Cerebellar cortex (tissue), 1 donor: Measurements from ENCODE around the gene SIRPB2.

Experiments
- DNase-seq: peaks from one replicate; pipeline ENCODE4 v3.0.0-alpha.2; 2015; ENCODE audit warnings: low spot score

Gene SIRPB2

GRCh38 chr20:1491281-1491840 is at the start of gene SIRPB2:
TSS of gene SIRPB2 (minus strand) at chr20:1491420. CDS start at chr20:1491359, 61 bp downstream.
- no peak for DNase-seq

DNA sequence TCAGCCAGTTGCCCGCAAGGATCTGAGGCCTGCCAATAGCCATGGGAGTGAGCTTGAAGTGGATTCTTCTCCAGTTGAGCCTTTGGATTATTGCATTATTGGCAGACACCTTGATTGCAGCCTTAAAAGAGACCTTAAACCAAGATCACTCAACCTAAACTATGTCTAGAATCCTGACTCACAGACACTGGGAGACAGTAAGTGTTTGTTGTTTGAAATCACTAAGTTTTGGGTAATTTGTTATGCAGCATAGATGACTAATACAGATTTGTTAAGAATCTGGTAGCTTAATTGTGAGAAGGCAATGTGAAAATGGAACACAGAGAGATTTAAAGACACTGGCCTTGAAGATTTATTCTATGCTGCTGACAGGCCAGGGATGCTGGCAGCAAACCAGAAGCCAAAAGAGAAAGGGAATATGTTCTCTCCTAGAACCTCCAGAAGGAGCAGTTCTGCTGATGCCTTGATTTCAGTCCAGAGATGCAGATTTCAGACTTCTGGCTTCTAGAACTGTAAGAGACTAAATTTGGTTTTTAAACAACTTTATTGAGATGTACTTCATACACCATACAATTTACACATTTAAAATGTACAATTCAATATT is 48.7 kb upstream of the SIRPB2 start:
- DNase-seq: no peak

GRCh38 chr20:1538655-1539054 is 47.4 kb upstream of the SIRPB2 start:
- no peak for DNase-seq

DNA sequence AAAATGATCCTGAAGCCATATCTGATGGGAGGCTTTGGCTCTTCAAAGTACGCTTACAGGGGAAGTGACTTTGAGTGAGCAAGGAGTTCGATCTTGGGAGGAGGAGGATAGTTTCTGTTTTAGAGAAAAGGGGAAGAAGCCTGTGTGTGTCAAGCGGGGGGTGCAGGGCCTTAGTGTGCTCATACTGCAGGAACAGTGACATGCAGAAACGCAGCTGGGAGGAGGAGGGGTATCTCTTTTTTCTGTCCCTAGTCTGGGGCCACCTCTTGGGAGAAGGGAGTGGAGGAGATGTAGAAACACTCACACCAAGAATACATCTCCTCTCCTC is 46.5 kb upstream of the SIRPB2 start:
- DNase-seq: no peak

GRCh38 chr20:1536893-1537730 is 45.9 kb upstream of the SIRPB2 start:
- no peak for DNase-seq

DNA sequence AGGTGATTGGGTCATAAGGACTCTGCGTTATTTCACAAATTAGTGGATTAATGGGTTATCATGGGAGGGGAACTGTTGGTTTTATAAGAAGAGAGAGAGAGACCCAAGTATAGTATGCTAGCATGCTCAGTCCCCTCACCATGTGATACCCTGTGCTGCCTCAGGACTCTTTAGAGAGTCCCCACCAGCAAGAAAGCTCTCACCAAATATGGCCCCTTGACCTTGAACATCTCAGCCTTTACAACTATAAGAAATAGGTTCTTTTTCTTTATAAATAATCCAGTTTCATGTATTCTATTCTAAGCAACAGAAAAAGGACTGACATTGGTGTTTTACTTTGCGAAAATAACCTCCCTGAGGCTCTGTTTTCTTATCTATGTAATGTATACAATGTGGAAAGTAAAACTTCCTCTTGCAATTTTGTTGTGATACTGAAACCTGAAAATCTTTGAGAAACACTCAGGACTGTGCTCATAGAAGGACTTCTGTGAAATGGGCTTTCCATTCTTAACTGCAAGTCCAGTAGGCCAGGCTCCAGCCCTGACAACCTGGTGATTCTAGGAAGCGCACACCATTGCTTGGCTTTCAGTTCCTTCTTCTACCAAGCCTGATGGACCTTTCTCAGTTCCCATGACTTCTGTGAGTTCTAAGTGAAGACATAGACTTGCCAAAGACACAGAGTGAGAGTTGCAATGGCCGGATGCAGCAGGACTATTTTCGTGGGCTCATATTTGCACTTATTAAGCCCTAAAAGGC is 44.4 kb upstream of the SIRPB2 start:
- DNase-seq: no peak

- DNase-seq: no peak
Measured at GRCh38 chr20:1534526-1534925, 43.3 kb upstream of the SIRPB2 start.

DNA sequence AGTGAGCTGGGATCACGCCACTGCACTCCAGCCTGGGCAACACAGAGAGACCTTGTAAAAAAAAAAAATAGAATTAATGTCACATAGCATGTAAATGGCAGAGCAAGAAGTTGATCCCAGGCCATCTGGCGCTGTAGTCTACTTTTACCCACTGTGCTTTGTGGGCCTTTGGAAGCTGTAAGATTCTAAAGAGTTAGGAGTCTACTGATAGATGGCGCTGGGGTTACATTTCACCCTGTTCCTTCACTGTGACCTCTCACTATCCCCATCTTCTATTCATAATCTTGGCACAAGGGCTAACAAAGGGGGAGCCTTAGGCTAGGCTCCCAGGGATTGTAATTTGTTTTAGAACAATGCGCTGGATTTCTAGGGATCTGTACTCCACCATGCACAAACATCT is 41.8 kb upstream of the SIRPB2 start:
- no peak for DNase-seq

DNA sequence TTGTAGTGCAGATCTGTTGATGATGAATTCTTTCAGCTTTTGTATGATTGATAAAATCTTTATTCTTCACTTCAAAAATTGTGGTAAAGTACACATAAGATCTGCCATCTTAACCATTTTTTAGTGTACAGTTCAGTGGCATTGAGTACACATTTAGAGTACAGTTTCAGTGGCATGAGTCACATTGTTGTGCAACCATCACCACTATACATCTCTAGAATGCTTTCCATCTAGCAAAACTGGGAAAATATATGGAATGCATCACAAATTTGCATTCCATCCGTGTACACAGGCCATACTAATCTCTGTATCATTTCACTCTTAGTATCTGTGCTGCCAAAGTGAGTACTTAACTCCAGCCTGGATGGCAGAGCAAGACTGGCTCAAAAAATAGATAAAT is 37.6 kb upstream of the SIRPB2 start:
- no peak for DNase-seq

GRCh38 chr20:1527923-1528322 is 36.7 kb upstream of the SIRPB2 start:
- DNase-seq: no peak

- DNase-seq: no peak
Measured at GRCh38 chr20:1526896-1527295, 35.7 kb upstream of the SIRPB2 start.

GRCh38 chr20:1526310-1526709 is 35.1 kb upstream of the SIRPB2 start:
- no peak for DNase-seq

- DNase-seq: no peak
Measured at GRCh38 chr20:1524004-1524403, 32.8 kb upstream of the SIRPB2 start.

GRCh38 chr20:1517010-1517409 is 25.8 kb upstream of the SIRPB2 start:
- no peak for DNase-seq

DNA sequence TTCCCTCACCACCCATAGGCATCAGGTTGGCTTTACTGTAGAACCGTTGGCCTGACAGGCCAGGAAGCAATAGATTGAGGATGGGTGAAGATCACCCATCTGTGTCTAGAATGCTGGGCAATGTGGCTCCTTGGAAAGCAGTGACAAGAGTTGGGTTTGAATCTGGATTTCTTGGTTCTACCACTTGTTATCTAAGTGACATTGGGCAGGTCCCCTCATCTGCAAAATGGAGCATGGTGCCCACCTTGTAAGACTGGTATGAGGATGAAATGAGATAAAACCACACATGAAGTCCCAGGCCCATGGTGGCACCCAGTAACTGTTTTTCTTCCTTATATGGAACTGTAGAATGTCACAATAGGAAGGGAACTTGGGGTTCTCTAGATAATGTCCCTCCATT is 22.6 kb upstream of the SIRPB2 start:
- DNase-seq: no peak

GRCh38 chr20:1509237-1509636 is 18.0 kb upstream of the SIRPB2 start:
- peak; percentile 3 for DNase-seq

GRCh38 chr20:1508574-1508973 is 17.4 kb upstream of the SIRPB2 start:
- DNase-seq: no peak

DNA sequence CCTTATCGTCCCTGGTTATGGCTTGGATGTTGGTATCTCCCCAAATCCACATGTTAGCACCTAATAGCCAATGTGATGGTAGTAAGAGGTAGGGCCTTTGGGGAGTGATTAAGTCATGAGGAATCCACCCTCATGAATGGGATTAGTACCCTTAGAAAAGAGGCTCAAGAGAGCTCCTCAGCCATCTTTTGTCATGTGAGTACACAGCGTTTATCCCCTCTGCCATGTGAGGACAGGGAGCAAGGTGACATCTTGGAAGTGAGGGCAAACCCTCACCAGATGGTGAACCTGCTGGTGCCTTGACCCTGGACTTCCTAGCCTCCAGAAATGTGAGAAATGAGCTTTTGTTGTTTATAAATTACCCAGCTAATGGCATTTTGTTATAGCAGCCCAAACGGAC is 16.1 kb upstream of the SIRPB2 start:
- no peak for DNase-seq

DNA sequence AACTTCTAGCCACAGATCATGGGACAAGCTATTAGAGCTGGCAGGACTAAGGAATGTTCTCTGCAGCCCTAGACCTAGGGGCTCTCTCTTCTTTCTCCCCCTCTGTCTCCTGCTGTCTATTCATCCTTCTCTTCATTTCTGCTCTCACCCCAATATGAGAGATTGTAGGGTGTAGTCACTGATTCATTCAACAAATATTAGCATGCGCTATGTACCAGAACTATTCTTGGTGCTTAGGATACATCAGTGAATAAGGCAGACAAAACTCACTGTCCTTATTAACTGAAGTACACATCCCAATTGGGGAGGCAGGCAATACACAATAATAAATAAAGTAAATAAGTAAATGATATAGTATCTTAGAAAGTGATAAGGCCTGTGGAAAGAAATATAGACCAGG is 14.7 kb upstream of the SIRPB2 start:
- DNase-seq: no peak

DNA sequence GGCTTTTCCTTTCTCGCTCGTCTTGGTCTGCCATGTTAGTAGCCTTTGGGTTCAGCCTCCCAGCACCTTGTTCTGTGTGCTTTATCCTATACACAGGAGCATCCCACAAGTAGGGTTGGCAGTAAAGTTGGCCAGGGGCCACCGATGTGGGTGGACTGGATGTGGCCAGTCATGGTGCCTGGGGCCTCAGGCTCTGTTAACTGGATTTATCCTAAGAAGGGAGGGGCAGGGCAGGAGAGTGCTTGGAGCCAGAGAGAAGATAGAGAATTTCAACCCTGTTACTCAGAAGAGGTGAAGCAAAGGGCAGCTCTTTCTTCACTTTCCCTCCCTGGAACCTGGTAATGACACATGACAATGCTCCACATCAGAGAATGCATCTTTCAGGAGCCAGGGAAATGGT is 14.1 kb upstream of the SIRPB2 start:
- DNase-seq: no peak

DNA sequence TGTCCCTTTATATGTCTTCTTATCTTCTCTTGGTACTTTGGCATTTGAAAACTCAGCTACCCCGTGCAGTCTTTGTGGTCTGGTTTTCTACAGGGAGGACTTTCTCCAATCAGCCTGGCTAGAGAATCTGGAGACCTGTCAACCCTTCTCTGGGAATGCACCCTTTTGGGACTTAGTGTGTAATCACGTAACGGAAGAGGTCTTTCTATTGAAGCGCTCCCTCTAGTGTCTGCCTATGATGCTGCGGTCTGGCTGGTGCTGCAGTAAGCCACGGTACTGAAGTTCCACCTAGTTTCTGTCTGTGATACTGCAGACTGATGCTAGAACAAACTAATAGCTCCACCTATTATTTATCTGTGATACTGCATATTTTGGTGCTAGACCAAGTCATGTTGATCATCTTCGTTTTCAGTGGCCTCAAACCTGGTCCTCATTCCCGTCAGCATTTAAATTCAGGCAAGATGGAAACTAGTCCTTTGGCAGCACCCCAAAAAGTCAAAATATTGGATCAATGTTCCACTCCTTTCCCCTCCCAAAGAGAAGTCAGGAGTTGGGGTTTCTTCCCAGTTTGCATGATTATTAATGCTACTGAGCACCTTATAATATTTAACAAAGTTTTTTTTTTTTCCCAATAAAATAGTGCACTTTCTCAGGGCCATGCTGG is 12.5 kb upstream of the SIRPB2 start:
- DNase-seq: peak; percentile 62

GRCh38 chr20:1500496-1500895 is 9.3 kb upstream of the SIRPB2 start:
- DNase-seq: no peak
